Osteoblast (primary cell): ENCODE results near the gene GRAMD4. TPM values are rescaled to one million over a fixed set of nuclear protein-coding genes. Genes with fewer than 3 reads are reported as not detected.
A peak's percentile ranks its signal among the peaks of the same experiment; 100 is the strongest.

Experiments
- DNase-seq: peaks from one replicate; pipeline ENCODE4 v3.0.0; 2011; ENCODE audit warnings: low spot score, mixed read lengths; ENCODE audit not compliant: insufficient read length; ENCODE audit errors: missing footprints
- H2AFZ ChIP-seq: 2 replicates; pipeline ENCODE4 v1.6.0; 2011; ENCODE audit warnings: mild to moderate bottlenecking, low read length
- H3K27ac ChIP-seq: 2 replicates; pipeline ENCODE4 v1.5.1; 2011; ENCODE audit warnings: mild to moderate bottlenecking, low read depth, low read length, moderate library complexity
- H3K27me3 ChIP-seq: 2 replicates; pipeline ENCODE4 v1.6.0; 2012; ENCODE audit warnings: mild to moderate bottlenecking, control low read depth, inconsistent platforms, low read length, moderate library complexity; ENCODE audit not compliant: insufficient read depth
- H3K36me3 ChIP-seq: 2 replicates; pipeline ENCODE4 v1.5.1; 2011; ENCODE audit warnings: mild to moderate bottlenecking, low read length, control low read depth, moderate library complexity; ENCODE audit not compliant: insufficient read depth
- H3K4me1 ChIP-seq: 2 replicates; pipeline ENCODE4 v1.5.1; 2011; ENCODE audit warnings: mild to moderate bottlenecking, low read length, control low read depth, moderate library complexity; ENCODE audit not compliant: insufficient read depth
- H3K4me2 ChIP-seq: 2 replicates; pipeline ENCODE4 v1.6.0; 2011; ENCODE audit warnings: mild to moderate bottlenecking, low read length; ENCODE audit not compliant: insufficient read depth
- H3K4me3 ChIP-seq: fragments of 200-600 bp; sonication (generic); 3 replicates; pipeline ENCODE4 v1.5.1; 2012; ENCODE audit warnings: mild to moderate bottlenecking, low read length, inconsistent platforms; ENCODE audit not compliant: insufficient read depth
- H3K79me2 ChIP-seq: 2 replicates; pipeline ENCODE4 v1.6.0; 2012; ENCODE audit warnings: mild to moderate bottlenecking, low read length, control low read depth, inconsistent platforms; ENCODE audit not compliant: insufficient read depth
- H3K9me3 ChIP-seq: 2 replicates; pipeline ENCODE4 v1.5.1; 2011; ENCODE audit warnings: low read depth, low read length, control low read depth
- H4K20me1 ChIP-seq: 2 replicates; pipeline ENCODE4 v1.6.0; 2012; ENCODE audit warnings: mild to moderate bottlenecking, low read length, control low read depth; ENCODE audit not compliant: insufficient read depth
- total RNA-seq: library from RNA; depleted of rRNA; stranded (reverse); fragments of >200 nt; gene quantifications from 2 replicates; pipeline ENCODE4 v1.2.3, GENCODE V29; 2012
- TF ChIP-seq, protein P1 (sequence below): IDR thresholded peaks from 2 replicates; pipeline ENCODE4 v1.5.1; 2011; ENCODE audit warnings: mild to moderate bottlenecking, low read depth, low read length, moderate library complexity; ENCODE audit errors: extremely low read depth

Gene GRAMD4
- total RNA-seq, 1 donor = 17.0 TPM

DNA sequence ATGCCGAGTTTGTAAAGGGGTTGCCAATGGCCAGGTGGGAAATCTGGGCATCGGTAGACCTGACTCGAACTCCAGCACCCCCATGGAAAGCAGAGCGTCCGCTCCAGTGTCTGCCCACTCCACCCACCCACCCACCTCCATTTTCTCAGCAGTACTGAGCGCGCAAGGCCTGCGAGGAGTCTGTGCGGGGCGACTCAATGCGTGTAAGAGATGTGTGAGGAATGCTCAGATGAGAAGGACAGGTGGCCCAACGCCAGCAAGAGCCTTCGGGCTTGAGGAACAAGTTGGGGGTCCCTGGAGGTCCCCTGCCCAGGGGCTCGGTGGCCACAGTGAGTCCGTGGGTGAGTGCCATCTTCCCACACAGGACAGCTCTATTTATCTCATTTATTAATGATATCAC lies 67.3 kb downstream of the GRAMD4 start:
- Histone ChIP-seq H3K4me1 (no peaks in the 10 kb centered on the region), H3K79me2 (no peaks in the 10 kb centered on the region), H3K27me3 (no peaks in the 10 kb centered on the region), H4K20me1 (no peaks in the 10 kb centered on the region), H3K9me3 (no peaks in the 10 kb centered on the region), H3K27ac (no peak overlapping the region), H2AFZ (no peak overlapping the region), H3K36me3 (peaks cover 34% of the 10 kb centered on the region), H3K4me3 (no peak overlapping the region), H3K4me2 (no peak overlapping the region)
- no peak for DNase-seq
- TF ChIP-seq, protein P1, sequence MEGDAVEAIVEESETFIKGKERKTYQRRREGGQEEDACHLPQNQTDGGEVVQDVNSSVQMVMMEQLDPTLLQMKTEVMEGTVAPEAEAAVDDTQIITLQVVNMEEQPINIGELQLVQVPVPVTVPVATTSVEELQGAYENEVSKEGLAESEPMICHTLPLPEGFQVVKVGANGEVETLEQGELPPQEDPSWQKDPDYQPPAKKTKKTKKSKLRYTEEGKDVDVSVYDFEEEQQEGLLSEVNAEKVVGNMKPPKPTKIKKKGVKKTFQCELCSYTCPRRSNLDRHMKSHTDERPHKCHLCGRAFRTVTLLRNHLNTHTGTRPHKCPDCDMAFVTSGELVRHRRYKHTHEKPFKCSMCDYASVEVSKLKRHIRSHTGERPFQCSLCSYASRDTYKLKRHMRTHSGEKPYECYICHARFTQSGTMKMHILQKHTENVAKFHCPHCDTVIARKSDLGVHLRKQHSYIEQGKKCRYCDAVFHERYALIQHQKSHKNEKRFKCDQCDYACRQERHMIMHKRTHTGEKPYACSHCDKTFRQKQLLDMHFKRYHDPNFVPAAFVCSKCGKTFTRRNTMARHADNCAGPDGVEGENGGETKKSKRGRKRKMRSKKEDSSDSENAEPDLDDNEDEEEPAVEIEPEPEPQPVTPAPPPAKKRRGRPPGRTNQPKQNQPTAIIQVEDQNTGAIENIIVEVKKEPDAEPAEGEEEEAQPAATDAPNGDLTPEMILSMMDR = no peak

GRCh38 chr22:46688949-46689348 lies 68.8 kb downstream of the GRAMD4 start:
- Histone ChIP-seq H3K4me1 (no peaks in the 10 kb centered on the region), H2AFZ (no peak overlapping the region), H3K36me3 (peaks cover 39% of the 10 kb centered on the region), H3K4me3 (no peak overlapping the region), H3K79me2 (no peaks in the 10 kb centered on the region), H3K27me3 (no peaks in the 10 kb centered on the region), H3K9me3 (no peaks in the 10 kb centered on the region), H3K27ac (no peak overlapping the region), H3K4me2 (no peak overlapping the region), H4K20me1 (no peaks in the 10 kb centered on the region)
- no peak for DNase-seq
- TF ChIP-seq, protein P1 = no peak

GRCh38 chr22:46690146-46690545 lies 70.0 kb downstream of the GRAMD4 start:
- H3K4me2 ChIP-seq = no peak overlapping the region
- no peaks in the 10 kb centered on the region for H3K27me3 ChIP-seq
- H3K4me3 ChIP-seq = no peak overlapping the region
- TF ChIP-seq, protein P1 = no peak
- H4K20me1 ChIP-seq = no peaks in the 10 kb centered on the region
- no peak overlapping the region for H3K27ac ChIP-seq
- H3K79me2 ChIP-seq = no peaks in the 10 kb centered on the region
- H3K36me3 ChIP-seq = peaks cover 47% of the 10 kb centered on the region
- H2AFZ ChIP-seq = no peak overlapping the region
- no peaks in the 10 kb centered on the region for H3K4me1 ChIP-seq
- no peaks in the 10 kb centered on the region for H3K9me3 ChIP-seq
- peak; percentile 43 for DNase-seq

DNA sequence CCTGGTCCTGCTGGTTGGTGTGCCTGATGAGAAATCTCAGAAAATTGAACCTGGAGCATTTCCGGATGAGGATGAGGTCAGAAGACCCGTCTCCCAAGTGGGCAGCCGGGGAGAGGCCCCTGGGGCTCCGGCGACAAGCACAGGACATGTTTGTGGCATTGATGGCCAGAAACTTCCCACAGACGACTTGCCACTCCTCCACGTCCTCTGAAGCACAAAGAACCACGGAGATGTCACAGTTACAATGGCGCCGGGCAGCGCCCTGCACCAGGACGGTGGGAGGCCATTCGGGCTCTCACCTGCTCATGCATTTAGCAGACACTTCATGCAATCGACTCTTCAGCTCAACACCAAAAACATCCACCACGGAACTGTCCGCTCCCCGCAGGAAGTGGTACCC lies 71.4 kb downstream of the GRAMD4 start:
- no peaks in the 10 kb centered on the region for H3K79me2 ChIP-seq
- no peak overlapping the region for H3K27ac ChIP-seq
- DNase-seq = peak; percentile 80
- H3K27me3 ChIP-seq = no peaks in the 10 kb centered on the region
- no peaks in the 10 kb centered on the region for H3K9me3 ChIP-seq
- no peaks in the 10 kb centered on the region for H4K20me1 ChIP-seq
- H2AFZ ChIP-seq = no peak overlapping the region
- no peaks in the 10 kb centered on the region for H3K4me1 ChIP-seq
- peaks cover 52% of the 10 kb centered on the region for H3K36me3 ChIP-seq
- H3K4me3 ChIP-seq = no peak overlapping the region
- TF ChIP-seq, protein P1 = no peak
- H3K4me2 ChIP-seq = no peak overlapping the region
